ENCODE results near the gene RUNX3. TPM values are rescaled to one million over a fixed set of nuclear protein-coding genes. Genes with fewer than 3 reads are reported as not detected.

Gene RUNX3
- total RNA-seq, 2 experiments from 2014 or later, result 12.2 to 39.5 TPM

DNA sequence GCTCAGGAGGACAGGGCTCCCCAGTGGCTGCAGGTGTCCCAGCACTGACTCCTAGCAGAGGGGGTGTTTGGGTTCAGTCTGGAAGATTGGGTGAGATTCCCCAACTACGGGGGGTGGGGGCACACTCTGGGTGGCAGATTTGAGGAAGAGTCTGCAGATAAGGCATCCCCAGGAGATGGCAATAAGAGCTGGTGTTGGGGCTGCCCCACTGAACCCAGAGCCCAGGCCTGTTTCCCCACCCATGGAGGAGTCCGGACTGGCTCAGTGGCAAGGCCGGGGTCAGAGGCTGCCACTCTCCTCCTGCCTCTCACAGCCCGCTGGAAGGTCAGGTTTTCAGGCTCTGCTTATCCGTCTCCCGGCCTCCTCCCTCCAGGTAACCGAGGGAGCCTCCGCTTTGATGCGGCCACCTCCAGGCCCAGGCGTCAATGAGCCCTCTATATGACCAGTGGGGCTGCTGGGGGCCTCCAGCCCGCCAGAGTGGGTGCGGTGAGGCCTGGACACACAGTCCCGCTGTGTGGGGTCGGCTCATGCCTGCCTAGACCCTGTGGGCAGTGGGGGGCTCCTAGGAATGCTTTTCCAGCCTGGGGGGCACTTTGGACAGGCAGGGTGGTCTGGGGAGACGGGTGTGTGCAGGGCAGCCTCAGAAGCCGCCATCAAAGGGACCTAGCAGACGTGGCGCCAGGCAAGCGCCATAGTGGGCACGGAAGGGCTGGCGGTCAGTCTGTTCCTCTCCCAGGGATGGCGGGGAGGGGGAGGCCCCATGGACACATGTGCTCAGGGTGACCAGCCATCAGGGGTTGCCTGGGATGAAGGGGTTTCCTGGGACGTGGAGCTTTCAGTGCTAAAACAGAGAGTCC lies 28.9 kb upstream of the RUNX3 start:
- BruUV-seq (replicated peaks), result no TSS peak
- intact Hi-C loops (cut with micrococcal nuclease; ENCODE audit: unreplicated experiment), result no loop called here
- Histone ChIP-seq H3K4me1 (ENCODE audit: insufficient read depth, low read length, poor library complexity, severe bottlenecking) (peaks cover 41% of the 10 kb centered on the region), H3K36me3 (ENCODE audit: insufficient read depth, low read length) (peaks cover 7% of the 10 kb centered on the region; the same call in 1 of the 2 replicates), H3K4me3 (ENCODE audit: low read depth, low read length, poor library complexity, severe bottlenecking) (no peak overlapping the region), H2AFZ (ENCODE audit: low read length) (no peak overlapping the region), H3K27ac (ENCODE audit: low read depth, low read length, poor library complexity, severe bottlenecking) (no peak overlapping the region), H3K9me2 (ENCODE audit: insufficient read depth, low read length) (no peaks in the 10 kb centered on the region), H3K79me2 (ENCODE audit: insufficient read depth, low read depth, low read length) (peaks cover 1% of the 10 kb centered on the region; the same call in 1 of the 2 replicates), H3K9me3 (ENCODE audit: low read length) (no peaks in the 10 kb centered on the region), H4K20me1 (ENCODE audit: insufficient read depth, low read length) (peaks cover 6% of the 10 kb centered on the region; the same call in 1 of the 2 replicates), H3K4me2 (ENCODE audit: low read length) (no peak overlapping the region)
- no peak for DNase-seq (ENCODE audit: low spot score)
- ChIA-PET POLR2A (interaction anchor here (1.2 kb wide), 1 partner anchor 29 kb away, joined by 3 read pairs; no protein-coding TSS in a partner anchor), CTCF (ENCODE audit: unreplicated experiment) (no interaction called here)
- no peak for TF ChIP-seq EZH2phosphoT487 (IDR thresholded peaks at IDR 0.05; ENCODE audit: borderline replicate concordance, low read depth, low read length)
- TF ChIP-seq, protein P1, sequence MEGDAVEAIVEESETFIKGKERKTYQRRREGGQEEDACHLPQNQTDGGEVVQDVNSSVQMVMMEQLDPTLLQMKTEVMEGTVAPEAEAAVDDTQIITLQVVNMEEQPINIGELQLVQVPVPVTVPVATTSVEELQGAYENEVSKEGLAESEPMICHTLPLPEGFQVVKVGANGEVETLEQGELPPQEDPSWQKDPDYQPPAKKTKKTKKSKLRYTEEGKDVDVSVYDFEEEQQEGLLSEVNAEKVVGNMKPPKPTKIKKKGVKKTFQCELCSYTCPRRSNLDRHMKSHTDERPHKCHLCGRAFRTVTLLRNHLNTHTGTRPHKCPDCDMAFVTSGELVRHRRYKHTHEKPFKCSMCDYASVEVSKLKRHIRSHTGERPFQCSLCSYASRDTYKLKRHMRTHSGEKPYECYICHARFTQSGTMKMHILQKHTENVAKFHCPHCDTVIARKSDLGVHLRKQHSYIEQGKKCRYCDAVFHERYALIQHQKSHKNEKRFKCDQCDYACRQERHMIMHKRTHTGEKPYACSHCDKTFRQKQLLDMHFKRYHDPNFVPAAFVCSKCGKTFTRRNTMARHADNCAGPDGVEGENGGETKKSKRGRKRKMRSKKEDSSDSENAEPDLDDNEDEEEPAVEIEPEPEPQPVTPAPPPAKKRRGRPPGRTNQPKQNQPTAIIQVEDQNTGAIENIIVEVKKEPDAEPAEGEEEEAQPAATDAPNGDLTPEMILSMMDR (conservative IDR thresholded peaks at IDR 0.05; ENCODE audit: low read length), result no peak

DNA sequence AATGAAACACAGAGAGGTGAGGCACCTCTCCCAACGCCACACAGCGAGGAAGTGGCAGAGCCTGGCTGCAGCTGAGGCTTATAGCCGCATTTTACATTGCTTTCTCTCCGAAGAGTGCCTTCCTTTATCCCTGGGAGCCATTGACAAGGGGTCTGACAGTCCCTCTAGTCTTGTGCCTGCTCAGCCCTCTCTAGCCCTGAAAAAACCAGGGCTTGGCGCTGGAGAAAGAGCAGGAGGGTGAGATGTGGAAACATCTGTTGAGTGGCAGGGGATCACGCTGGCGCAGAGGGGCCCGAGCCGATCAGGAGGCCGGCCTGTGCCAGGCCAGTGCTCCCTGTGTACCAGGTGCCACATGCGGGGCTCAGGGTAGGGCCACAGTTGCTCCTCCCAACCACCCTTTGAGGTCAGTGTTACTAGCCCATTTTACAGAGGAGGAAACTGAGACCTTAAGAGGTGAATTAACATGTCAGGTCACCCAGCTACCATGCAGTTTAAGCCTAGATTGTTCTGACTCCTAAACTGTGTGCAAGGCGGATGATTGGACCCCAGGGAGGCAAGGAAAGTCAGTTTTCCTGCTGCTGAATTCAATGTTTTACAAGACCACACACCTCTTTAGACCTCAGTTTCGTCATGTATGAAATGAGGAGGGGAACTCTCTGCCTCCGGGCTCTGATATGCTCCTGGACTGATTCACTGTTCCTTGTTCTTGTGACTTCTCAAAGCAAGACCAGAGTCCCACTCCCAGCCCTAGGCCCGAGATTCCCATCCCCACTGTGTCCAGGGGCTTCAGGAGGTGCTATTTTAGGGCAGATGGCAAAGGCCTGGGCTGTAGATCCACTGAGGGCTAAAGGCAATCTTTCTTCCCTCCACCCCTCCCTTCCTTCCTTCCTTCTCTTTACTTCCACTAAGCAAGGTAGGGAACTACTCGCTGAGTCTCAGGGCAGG lies 28.0 kb upstream of the RUNX3 start:
- intact Hi-C loops (cut with micrococcal nuclease; ENCODE audit: unreplicated experiment), result no loop called here

More for the DNA sequence above, 28.0 kb upstream of the RUNX3 start:
- Histone ChIP-seq H3K9me3 (ENCODE audit: low read length) (no peaks in the 10 kb centered on the region), H3K27ac (ENCODE audit: low read depth, low read length, poor library complexity, severe bottlenecking) (no peak overlapping the region), H3K36me3 (ENCODE audit: insufficient read depth, low read length) (peaks cover 7% of the 10 kb centered on the region; the same call in 1 of the 2 replicates), H3K4me3 (ENCODE audit: low read depth, low read length, poor library complexity, severe bottlenecking) (no peak overlapping the region), H3K9me2 (ENCODE audit: insufficient read depth, low read length) (no peaks in the 10 kb centered on the region), H3K4me2 (ENCODE audit: low read length) (no peak overlapping the region), H3K4me1 (ENCODE audit: insufficient read depth, low read length, poor library complexity, severe bottlenecking) (peaks cover 41% of the 10 kb centered on the region), H4K20me1 (ENCODE audit: insufficient read depth, low read length) (peaks cover 6% of the 10 kb centered on the region; the same call in 1 of the 2 replicates), H3K79me2 (ENCODE audit: insufficient read depth, low read depth, low read length) (no peaks in the 10 kb centered on the region), H2AFZ (ENCODE audit: low read length) (no peak overlapping the region)
- TF ChIP-seq, protein P1 (conservative IDR thresholded peaks at IDR 0.05; ENCODE audit: low read length), result no peak
- no peak for TF ChIP-seq EZH2phosphoT487 (IDR thresholded peaks at IDR 0.05; ENCODE audit: borderline replicate concordance, low read depth, low read length)
- ChIA-PET CTCF (ENCODE audit: unreplicated experiment) (no interaction called here), POLR2A (interaction anchor here (0.7 kb wide), 1 partner anchor 65 kb away, joined by 5 read pairs; no protein-coding TSS in a partner anchor)
- BruUV-seq (replicated peaks), result no TSS peak
- no peak for DNase-seq (ENCODE audit: low spot score)
